ENCODE results near the gene FNDC3B.

DNA sequence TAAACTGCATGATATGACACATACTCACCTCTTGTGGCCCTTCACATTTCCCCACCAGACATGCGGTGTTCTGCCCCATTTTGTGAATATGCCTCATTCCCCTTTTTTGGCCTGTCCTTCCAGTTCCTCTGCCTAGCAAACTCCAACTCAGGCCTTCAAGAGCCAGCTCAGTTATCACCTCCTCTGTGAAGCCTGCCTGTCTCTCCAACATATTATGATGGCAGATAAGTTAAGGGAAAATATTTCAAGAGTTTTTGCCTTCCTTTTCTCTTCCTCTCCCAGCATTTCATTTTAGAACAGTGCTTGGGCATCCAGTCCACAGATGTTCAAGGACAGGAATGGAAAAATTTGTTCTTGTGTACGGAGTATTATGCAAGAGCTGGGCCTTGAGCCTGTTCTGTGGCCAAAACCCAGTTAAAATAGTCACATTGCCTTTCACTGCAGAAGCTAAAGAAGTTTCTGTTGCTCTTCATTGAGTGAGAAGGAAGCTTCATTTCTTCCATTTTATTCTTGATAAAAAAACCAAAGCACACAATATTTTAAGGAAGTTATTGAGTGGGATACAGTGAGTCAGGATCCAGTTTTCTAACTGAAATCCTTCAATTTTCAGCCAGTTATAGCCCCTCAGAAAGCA is 216.8 kb downstream of the FNDC3B start:
- TF ChIP-seq, protein P1, sequence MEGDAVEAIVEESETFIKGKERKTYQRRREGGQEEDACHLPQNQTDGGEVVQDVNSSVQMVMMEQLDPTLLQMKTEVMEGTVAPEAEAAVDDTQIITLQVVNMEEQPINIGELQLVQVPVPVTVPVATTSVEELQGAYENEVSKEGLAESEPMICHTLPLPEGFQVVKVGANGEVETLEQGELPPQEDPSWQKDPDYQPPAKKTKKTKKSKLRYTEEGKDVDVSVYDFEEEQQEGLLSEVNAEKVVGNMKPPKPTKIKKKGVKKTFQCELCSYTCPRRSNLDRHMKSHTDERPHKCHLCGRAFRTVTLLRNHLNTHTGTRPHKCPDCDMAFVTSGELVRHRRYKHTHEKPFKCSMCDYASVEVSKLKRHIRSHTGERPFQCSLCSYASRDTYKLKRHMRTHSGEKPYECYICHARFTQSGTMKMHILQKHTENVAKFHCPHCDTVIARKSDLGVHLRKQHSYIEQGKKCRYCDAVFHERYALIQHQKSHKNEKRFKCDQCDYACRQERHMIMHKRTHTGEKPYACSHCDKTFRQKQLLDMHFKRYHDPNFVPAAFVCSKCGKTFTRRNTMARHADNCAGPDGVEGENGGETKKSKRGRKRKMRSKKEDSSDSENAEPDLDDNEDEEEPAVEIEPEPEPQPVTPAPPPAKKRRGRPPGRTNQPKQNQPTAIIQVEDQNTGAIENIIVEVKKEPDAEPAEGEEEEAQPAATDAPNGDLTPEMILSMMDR (conservative IDR thresholded peaks at IDR 0.05; ENCODE audit: low read length), result no peak
- TF ChIP-seq EZH2phosphoT487 (IDR thresholded peaks at IDR 0.05; ENCODE audit: borderline replicate concordance), result no peak

All from Loucy (cell line).